MCF 10A (cell line): ENCODE results near the gene ZSCAN10. TPM values are rescaled to one million over a fixed set of nuclear protein-coding genes. Genes with fewer than 3 reads are reported as not detected.

Source experiments
- BruUV-seq: library from RNA; stranded (reverse); fragments of 400-500 nt; replicated peaks from 2 replicates; lab custom pipeline; 2021; lab: Mats Ljungman, UMichigan
- CTCF ChIA-PET: fragments of 300-600 bp; sonication (Branson Sonifier 250); formaldehyde crosslinking; extraction: SDS; loops from one replicate; lab custom pipeline; 2021; ENCODE audit warnings: antibody characterized with exemption, inconsistent platforms; lab: Yijun Ruan, JAX
- POLR2A ChIA-PET: fragments of 300-600, 350-650 bp; sonication (Branson Sonifier 250); formaldehyde crosslinking; extraction: SDS; loops from one replicate; lab custom pipeline; 2020; ENCODE audit warnings: antibody characterized with exemption, inconsistent platforms; lab: Yijun Ruan, JAX
- DNase-seq: peaks from one replicate; pipeline ENCODE4 v3.0.0-alpha.2; 2018; ENCODE audit not compliant: unreplicated experiment
- H3K27ac Mint-ChIP-seq: one replicate; pipeline ENCODE4 v1.8.0; 2022; ENCODE audit warnings: mild to moderate bottlenecking, low read depth, mixed read lengths; ENCODE audit not compliant: unreplicated experiment
- H3K27me3 Mint-ChIP-seq: one replicate; pipeline ENCODE4 v1.8.0; 2022; ENCODE audit warnings: mixed read lengths; ENCODE audit not compliant: insufficient read depth, unreplicated experiment
- H3K36me3 Mint-ChIP-seq: one replicate; pipeline ENCODE4 v1.8.0; 2022; ENCODE audit warnings: mild to moderate bottlenecking, moderate library complexity, mixed read lengths; ENCODE audit not compliant: insufficient read depth, unreplicated experiment
- H3K4me1 Mint-ChIP-seq: one replicate; pipeline ENCODE4 v1.8.0; 2022; ENCODE audit warnings: mixed read lengths; ENCODE audit not compliant: insufficient read depth, unreplicated experiment
- H3K4me3 Mint-ChIP-seq: one replicate; pipeline ENCODE4 v1.8.0; 2022; ENCODE audit warnings: mild to moderate bottlenecking, moderate library complexity, mixed read lengths; ENCODE audit not compliant: unreplicated experiment
- H3K9me3 Mint-ChIP-seq: one replicate; pipeline ENCODE4 v1.8.0; 2022; ENCODE audit warnings: mixed read lengths; ENCODE audit not compliant: unreplicated experiment
- intact Hi-C: fragments of 100-400 bp; cut with micrococcal nuclease; formaldehyde crosslinking; loops from 2 replicates; pipeline ENCODE4 v1.14.1; 2022
- total RNA-seq: library from RNA; stranded (reverse); gene quantifications from 2 replicates; pipeline ENCODE4 v1.2.3, GENCODE V29; 2022
- TF ChIP-seq, protein P1 (sequence below): fragments of 200-600 bp; IDR thresholded peaks from one replicate; pipeline ENCODE4 v1.8.0; 2022; ENCODE audit warnings: antibody characterized with exemption, mild to moderate bottlenecking; ENCODE audit not compliant: unreplicated experiment

The ZSCAN10 gene
- total RNA-seq, 1 experiment from 2014 or later: 0.49 TPM

DNA sequence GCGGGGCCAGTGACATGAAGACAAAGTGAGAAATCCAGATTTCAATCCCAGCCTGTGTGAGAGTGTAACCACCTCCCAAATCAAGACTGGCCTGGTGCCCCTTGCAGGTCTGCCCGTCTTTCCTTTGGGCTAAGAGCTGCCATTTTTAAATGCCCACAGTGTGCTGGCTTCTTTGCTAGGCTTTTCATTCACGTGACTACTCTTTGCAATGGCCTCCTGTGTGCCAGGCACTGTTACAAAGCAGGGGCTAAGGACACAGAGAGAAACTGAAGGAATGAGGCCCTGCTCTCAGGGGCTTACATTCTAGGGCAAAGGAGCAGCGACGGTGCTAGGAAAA is 269 bp upstream of the ZSCAN10 start:
- intact Hi-C loops: no loop called here
- Mint-ChIP-seq H3K4me1 (peaks cover 6% of the 10 kb centered on the region), H3K27ac (no peak overlapping the region), H3K27me3 (no peaks in the 10 kb centered on the region), H3K36me3 (no peaks in the 10 kb centered on the region), H3K4me3 (no peak overlapping the region), H3K9me3 (no peaks in the 10 kb centered on the region)
- no TSS peak for BruUV-seq
- ChIA-PET CTCF (interaction anchor here (0.6 to 2.4 kb wide), 5 partner anchors 22 to 978 kb away, joined by 3 to 8 read pairs (median 5); no protein-coding TSS in a partner anchor), POLR2A (interaction anchor here (1.3 to 2.2 kb wide), 4 partner anchors 12 to 40 kb away, joined by 3 to 6 read pairs (median 4); no protein-coding TSS in a partner anchor)
- DNase-seq: no peak
- TF ChIP-seq, protein P1, sequence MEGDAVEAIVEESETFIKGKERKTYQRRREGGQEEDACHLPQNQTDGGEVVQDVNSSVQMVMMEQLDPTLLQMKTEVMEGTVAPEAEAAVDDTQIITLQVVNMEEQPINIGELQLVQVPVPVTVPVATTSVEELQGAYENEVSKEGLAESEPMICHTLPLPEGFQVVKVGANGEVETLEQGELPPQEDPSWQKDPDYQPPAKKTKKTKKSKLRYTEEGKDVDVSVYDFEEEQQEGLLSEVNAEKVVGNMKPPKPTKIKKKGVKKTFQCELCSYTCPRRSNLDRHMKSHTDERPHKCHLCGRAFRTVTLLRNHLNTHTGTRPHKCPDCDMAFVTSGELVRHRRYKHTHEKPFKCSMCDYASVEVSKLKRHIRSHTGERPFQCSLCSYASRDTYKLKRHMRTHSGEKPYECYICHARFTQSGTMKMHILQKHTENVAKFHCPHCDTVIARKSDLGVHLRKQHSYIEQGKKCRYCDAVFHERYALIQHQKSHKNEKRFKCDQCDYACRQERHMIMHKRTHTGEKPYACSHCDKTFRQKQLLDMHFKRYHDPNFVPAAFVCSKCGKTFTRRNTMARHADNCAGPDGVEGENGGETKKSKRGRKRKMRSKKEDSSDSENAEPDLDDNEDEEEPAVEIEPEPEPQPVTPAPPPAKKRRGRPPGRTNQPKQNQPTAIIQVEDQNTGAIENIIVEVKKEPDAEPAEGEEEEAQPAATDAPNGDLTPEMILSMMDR: no peak

DNA sequence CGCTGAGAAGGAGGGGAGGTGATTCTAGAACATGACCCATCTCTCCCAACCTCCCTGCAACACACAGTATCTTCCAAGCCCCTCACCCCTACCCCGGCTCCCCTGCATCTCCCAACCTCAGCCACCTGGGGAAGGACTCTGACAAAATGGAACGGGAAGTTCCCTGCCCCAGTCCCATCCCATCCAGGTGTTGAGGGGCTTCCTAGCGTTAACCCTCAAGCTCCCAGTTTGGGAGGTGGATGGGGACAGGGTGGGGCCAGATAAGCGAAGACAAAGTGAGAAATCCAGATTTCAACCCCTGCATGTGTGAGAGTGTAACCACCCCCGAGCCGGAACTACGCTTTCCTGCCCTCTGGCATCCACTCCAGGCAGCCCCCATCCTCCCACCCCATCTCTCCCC is 1.8 kb downstream of the ZSCAN10 start:
- Mint-ChIP-seq H3K27me3 (no peaks in the 10 kb centered on the region), H3K4me1 (peaks cover 6% of the 10 kb centered on the region), H3K36me3 (no peaks in the 10 kb centered on the region), H3K4me3 (no peak overlapping the region), H3K9me3 (no peaks in the 10 kb centered on the region), H3K27ac (no peak overlapping the region)
- intact Hi-C loops: no loop called here
- DNase-seq: no peak
- TF ChIP-seq, protein P1: no peak
- POLR2A ChIA-PET: interaction anchor here (1.0 to 1.1 kb wide), 2 partner anchors 9 to 37 kb away, joined by 3 to 5 read pairs; partner anchors contain the start of gene ZNF213
- CTCF ChIA-PET: interaction anchor here (0.6 to 2.4 kb wide), 7 partner anchors 10 to 112 kb away, joined by 3 to 8 read pairs (median 4); no protein-coding TSS in a partner anchor
- BruUV-seq: no TSS peak

DNA sequence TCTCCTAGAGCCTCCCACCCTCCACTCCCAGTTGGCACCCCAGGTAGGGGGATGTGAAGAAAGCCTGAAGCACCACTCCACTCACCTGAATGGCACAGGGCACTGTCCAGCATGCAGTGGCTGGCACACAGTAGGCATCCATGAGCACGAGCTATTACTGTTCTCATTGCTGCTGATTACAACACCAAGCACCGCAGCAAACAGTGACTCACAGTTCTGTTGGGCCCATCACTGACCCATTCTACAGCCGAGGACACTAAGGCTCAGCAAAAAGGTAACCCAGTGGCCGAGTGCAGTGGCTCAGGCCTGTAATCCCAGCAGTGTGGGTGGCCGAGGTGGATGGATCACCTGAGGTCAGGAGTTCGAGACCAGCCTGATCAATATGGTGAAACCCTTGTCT is 2.7 kb downstream of the ZSCAN10 start:
- H3K27ac Mint-ChIP-seq: no peak overlapping the region
- intact Hi-C loops: no loop called here
- H3K9me3 Mint-ChIP-seq: no peaks in the 10 kb centered on the region
- no TSS peak for BruUV-seq
- H3K36me3 Mint-ChIP-seq: no peaks in the 10 kb centered on the region
- TF ChIP-seq, protein P1: no peak
- DNase-seq: no peak
- H3K27me3 Mint-ChIP-seq: no peaks in the 10 kb centered on the region
- ChIA-PET POLR2A (interaction anchor here (0.6 to 1.1 kb wide), 4 partner anchors 32 to 169 kb away, joined by 3 to 5 read pairs (median 5); partner anchors contain the start of gene ZNF213), CTCF (interaction anchor here (0.7 to 1.7 kb wide), 9 partner anchors 11 to 111 kb away, joined by 3 to 6 read pairs (median 3); no protein-coding TSS in a partner anchor)
- peaks cover 6% of the 10 kb centered on the region for H3K4me1 Mint-ChIP-seq
- H3K4me3 Mint-ChIP-seq: no peak overlapping the region

DNA sequence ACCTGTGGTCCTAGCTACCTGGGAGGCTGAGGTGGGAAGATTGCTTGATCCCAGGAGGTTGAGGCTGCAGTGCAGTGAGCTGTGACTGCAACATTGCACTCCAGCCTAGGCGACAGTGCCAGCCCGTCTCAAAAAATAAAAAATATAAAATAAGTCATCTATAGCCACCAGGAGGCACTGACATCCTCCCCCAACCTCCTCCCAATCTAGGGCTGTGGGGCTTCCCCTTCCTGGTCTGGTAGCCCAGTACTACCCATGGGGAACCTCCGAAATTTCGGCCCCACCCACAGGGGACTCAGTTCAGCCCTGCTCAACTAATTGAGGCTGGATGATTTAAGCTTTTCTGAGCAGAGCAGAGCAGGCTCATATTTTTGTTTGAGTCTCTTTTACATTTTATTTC is 3.2 kb downstream of the ZSCAN10 start:
- Mint-ChIP-seq H3K27me3 (no peaks in the 10 kb centered on the region), H3K9me3 (no peaks in the 10 kb centered on the region), H3K4me1 (peaks cover 6% of the 10 kb centered on the region), H3K36me3 (no peaks in the 10 kb centered on the region), H3K27ac (no peak overlapping the region), H3K4me3 (no peak overlapping the region)
- intact Hi-C loops: no loop called here
- POLR2A ChIA-PET: interaction anchor here (0.6 to 1.1 kb wide), 4 partner anchors 31 to 170 kb away, joined by 3 to 5 read pairs (median 4); partner anchors contain the start of gene ZNF213
- CTCF ChIA-PET: interaction anchor here (0.7 to 1.7 kb wide), 8 partner anchors 11 to 111 kb away, joined by 3 to 6 read pairs (median 4); no protein-coding TSS in a partner anchor
- TF ChIP-seq, protein P1: peak; percentile 21
- no TSS peak for BruUV-seq
- peak; percentile 35 for DNase-seq
